Cardiac muscle cell (in vitro differentiated cells and primary cell): ENCODE measurements around the gene GPI. TPM values are rescaled to one million over a fixed set of nuclear protein-coding genes. Genes with fewer than 3 reads are reported as not detected.
"Not testable (repeated sequence)": the region's sequence is repeated elsewhere in the genome, so short reads cannot be mapped to it uniquely, and the experiment has no call there.

Experiments
- DNase-seq, 2 donors: peaks; one replicate each; pipeline versions ENCODE4 v3.0.0 to v3.0.0-alpha.2; 2010 to 2017; ENCODE audit warnings: low read depth in 1 of 2, low spot score in 1 of 2
- H3K27ac ChIP-seq: fragments of 200-600 bp; sonication (generic); 2 replicates; pipeline ENCODE4 v1.5.1; 2016
- H3K27me3 ChIP-seq: fragments of 200-600 bp; sonication (generic); 2 replicates; pipeline ENCODE4 v1.6.0; 2016; ENCODE audit warnings: control low read depth
- H3K36me3 ChIP-seq: fragments of 200-600 bp; sonication (generic); 2 replicates; pipeline ENCODE4 v1.5.1; 2016; ENCODE audit warnings: control low read depth
- H3K4me1 ChIP-seq: fragments of 200-600 bp; sonication (generic); 2 replicates; pipeline ENCODE4 v1.8.1; 2017; ENCODE audit warnings: low read depth, mild to moderate bottlenecking, mixed run types
- H3K4me3 ChIP-seq: fragments of 200-600 bp; sonication (generic); 2 replicates; pipeline ENCODE4 v1.5.1; 2016; ENCODE audit warnings: mild to moderate bottlenecking
- H3K9me3 ChIP-seq: fragments of 200-600 bp; sonication (generic); 2 replicates; pipeline ENCODE4 v1.5.1; 2017; ENCODE audit warnings: low read depth, mild to moderate bottlenecking, control low read depth
- polyA plus RNA-seq: library from polyadenylated mRNA; unstranded; fragments of >200 nt; fragmentation: Nextera tagmentation; extraction: Ambion mirVana; gene quantifications from 2 replicates; pipeline ENCODE4 v1.2.1, GENCODE V29; 2016
- total RNA-seq: library from RNA; depleted of rRNA; stranded (reverse); fragments of >200 nt; gene quantifications from 2 replicates; pipeline ENCODE4 v1.2.3, GENCODE V29; 2016
- TF ChIP-seq, protein P1 (sequence below): IDR thresholded peaks from 2 replicates; pipeline ENCODE4 v1.5.1; 2012; ENCODE audit warnings: low read depth, mild to moderate bottlenecking, low read length

The GPI gene
- total and polyA plus RNA-seq, 2 experiments from 2014 or later, result 618 to 862 TPM

DNA sequence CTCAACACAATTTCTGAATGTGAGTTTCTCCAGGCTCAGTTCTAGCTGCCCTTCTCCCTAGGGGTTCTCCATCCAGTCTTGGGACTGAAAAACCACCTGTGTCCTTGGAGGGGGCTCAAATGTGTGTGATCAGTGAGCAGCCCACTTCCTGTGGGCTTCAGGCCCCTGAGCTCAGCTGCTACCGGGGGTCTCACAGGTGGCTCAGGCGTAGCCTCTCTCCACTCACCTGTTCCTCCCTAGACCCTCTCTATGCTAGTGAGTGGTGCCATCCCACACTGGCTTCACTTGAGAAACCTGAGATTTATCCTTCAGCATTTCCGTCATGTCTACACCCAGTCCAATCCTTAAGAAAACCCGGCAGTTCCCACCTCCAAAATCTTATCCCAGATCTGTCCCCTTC, 39.8 kb upstream of the GPI start:
- TF ChIP-seq, protein P1, sequence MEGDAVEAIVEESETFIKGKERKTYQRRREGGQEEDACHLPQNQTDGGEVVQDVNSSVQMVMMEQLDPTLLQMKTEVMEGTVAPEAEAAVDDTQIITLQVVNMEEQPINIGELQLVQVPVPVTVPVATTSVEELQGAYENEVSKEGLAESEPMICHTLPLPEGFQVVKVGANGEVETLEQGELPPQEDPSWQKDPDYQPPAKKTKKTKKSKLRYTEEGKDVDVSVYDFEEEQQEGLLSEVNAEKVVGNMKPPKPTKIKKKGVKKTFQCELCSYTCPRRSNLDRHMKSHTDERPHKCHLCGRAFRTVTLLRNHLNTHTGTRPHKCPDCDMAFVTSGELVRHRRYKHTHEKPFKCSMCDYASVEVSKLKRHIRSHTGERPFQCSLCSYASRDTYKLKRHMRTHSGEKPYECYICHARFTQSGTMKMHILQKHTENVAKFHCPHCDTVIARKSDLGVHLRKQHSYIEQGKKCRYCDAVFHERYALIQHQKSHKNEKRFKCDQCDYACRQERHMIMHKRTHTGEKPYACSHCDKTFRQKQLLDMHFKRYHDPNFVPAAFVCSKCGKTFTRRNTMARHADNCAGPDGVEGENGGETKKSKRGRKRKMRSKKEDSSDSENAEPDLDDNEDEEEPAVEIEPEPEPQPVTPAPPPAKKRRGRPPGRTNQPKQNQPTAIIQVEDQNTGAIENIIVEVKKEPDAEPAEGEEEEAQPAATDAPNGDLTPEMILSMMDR, result no peak
- Histone ChIP-seq H3K9me3 (no peaks in the 10 kb centered on the region), H3K27ac (no peak overlapping the region), H3K27me3 (no peaks in the 10 kb centered on the region), H3K36me3 (peaks cover 31% of the 10 kb centered on the region), H3K4me3 (no peak overlapping the region), H3K4me1 (no peaks in the 10 kb centered on the region)
- no peak for DNase-seq

DNA sequence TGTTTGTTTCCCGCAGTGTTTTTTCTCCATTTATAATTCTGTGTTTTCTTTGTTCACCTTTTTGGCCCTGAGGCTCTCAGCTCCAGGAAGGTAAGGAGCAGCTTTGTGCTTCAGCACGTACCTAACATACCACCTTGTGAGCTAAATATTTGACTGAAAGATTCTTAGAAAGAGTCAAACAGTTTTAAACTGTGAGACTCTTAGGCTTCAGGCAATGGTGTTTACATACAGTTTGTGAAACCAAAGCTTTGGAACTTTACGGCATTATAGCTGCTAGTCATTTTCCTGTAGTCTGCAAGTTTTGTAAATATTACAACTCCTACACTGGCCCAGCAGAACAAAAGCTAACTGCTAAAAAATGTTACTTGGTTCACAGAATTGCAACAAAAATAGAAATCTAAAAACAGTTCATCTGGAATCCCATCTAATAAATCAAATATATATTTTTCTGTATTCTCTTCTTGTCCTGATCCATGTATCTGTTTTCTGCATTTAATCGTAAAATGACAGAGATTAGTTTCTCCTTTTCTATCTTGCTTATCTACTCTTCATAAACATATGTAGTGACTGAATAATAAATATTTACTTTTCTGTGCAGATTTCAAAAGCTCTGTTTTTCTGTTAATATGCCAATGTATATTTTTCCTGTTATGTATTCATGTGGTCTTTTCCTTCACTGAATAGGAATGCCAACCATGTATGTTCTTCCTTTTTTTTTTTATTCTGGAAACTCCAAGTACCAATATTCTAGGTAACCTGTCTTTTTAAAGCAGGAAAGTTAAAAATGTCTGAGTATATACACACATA, 38.8 kb upstream of the GPI start:
- no peak overlapping the region for H3K27ac ChIP-seq
- peaks cover 34% of the 10 kb centered on the region for H3K36me3 ChIP-seq
- TF ChIP-seq, protein P1, result no peak

DNA sequence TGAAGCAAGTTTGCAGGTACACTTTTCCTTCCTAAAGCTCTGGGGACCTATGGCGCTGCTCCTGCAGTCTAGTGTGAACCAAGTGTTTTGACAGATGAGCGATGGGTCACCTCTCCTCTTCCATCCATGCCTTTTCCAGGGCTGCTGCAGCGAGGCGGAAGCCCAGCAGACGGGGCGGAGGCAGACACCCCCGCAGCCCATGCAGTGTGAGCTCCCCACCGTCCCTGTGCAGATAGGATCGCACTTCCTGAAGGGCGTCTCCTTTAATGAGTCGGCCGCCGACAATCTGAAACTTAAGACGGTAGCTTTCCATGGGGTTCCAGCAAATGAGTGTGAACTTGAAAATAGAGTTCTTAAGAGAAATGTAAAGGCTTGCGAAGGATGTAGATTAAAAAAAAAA, 37.1 kb upstream of the GPI start:
- H3K36me3 ChIP-seq, result peaks cover 44% of the 10 kb centered on the region
- no peak for DNase-seq
- H3K9me3 ChIP-seq, result no peaks in the 10 kb centered on the region
- H3K27ac ChIP-seq, result no peak overlapping the region
- no peaks in the 10 kb centered on the region for H3K4me1 ChIP-seq
- H3K4me3 ChIP-seq, result no peak overlapping the region
- no peaks in the 10 kb centered on the region for H3K27me3 ChIP-seq
- TF ChIP-seq, protein P1, result no peak

More for the DNA sequence above, 38.8 kb upstream of the GPI start:
- Histone ChIP-seq H3K27me3 (no peaks in the 10 kb centered on the region), H3K9me3 (no peaks in the 10 kb centered on the region), H3K4me3 (no peak overlapping the region), H3K4me1 (no peaks in the 10 kb centered on the region)
- DNase-seq, result no peak

DNA sequence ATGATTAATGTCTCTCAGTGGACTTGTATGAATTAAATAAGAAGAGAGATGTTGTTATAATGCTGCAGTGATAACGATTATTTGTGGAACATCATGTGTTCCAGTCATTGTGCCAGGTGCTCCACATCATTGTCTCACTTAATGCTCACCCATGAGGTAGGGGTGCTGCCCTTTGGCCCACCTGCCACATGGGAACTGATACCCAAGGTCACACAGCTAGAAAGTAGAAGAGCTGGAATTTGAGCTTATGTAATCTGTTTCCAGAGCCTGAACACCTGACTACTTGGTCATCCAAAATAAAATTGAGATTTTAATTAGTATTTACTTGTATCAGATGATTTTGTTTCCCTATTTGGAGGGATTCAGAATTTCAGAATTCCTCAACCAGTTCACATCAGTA, 36.0 kb upstream of the GPI start:
- no peaks in the 10 kb centered on the region for H3K9me3 ChIP-seq
- peaks cover 48% of the 10 kb centered on the region for H3K36me3 ChIP-seq
- H3K4me1 ChIP-seq, result no peaks in the 10 kb centered on the region
- DNase-seq, result no peak
- no peak overlapping the region for H3K4me3 ChIP-seq
- H3K27me3 ChIP-seq, result no peaks in the 10 kb centered on the region
- no peak overlapping the region for H3K27ac ChIP-seq
- TF ChIP-seq, protein P1, result no peak

DNA sequence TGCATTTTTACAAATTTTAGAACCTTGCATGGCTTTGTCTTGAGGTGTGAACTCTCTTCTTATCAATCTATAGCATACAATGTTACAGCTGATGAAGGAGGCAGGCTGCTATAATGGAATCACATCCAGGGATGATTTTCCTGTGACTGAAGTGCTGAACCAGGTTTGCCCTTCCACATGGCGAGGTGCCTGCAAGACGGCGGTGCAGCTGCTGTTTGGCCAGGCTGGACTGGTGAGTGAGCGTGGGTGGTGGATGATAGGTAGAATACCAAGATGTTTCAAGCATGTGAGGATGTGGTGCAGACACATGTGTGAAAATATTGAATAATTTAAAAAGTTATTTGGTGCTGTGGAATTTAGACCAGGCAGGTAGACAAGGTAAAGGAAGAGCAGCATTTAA, 34.9 kb upstream of the GPI start:
- DNase-seq, result no peak
- Histone ChIP-seq H3K36me3 (peaks cover 50% of the 10 kb centered on the region), H3K4me3 (no peak overlapping the region), H3K27ac (no peak overlapping the region), H3K9me3 (no peaks in the 10 kb centered on the region), H3K27me3 (no peaks in the 10 kb centered on the region), H3K4me1 (no peaks in the 10 kb centered on the region)
- TF ChIP-seq, protein P1, result no peak

DNA sequence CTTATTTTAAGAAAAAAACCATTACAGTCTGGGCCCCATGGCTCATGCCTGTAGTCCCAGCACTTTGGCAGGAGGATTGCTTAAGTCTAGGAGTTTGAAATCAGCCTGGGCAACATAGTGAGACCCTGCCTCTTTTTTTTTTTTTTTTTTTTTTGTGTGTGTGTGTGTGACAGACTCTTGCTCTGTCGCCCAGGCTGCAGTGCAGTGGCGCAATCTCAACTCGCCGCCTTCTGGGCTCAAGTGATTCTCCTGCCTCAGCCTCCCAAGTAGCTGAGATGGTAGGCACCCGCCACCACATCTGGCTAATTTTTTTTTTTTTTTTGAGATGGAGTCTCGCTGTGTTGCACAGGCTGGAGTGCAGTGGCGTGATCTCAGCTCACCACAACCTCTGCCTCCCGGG, 34.4 kb upstream of the GPI start:
- peaks cover 48% of the 10 kb centered on the region for H3K36me3 ChIP-seq
- H3K27me3 ChIP-seq, H3K4me1 ChIP-seq, H3K9me3 ChIP-seq, H3K4me3 ChIP-seq, H3K27ac ChIP-seq, DNase-seq: not testable (repeated sequence)

DNA sequence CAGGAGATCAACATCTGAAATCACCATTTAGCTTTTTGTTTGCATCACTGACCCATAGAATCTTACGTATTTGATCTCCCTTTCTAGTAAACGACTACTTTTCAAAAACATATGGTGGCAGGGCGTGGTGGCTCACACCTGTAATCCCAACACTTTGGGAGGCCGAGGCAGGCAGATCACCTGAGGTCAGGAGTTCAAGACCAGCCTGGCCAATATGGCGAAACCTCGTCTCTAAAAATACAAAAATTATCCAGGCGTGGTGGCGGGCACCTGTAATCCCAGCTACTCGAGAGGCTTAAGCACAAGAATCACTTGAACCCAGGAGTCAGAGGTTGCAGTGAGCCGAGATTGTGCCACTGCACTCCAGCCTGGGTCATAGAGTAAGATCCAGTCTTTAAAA, 33.4 kb upstream of the GPI start:
- H3K27ac ChIP-seq, DNase-seq, H3K9me3 ChIP-seq, H3K4me3 ChIP-seq, H3K27me3 ChIP-seq, H3K4me1 ChIP-seq: not testable (repeated sequence)
- peaks cover 46% of the 10 kb centered on the region for H3K36me3 ChIP-seq
